ENCODE data around the gene RPTOR.

DNA sequence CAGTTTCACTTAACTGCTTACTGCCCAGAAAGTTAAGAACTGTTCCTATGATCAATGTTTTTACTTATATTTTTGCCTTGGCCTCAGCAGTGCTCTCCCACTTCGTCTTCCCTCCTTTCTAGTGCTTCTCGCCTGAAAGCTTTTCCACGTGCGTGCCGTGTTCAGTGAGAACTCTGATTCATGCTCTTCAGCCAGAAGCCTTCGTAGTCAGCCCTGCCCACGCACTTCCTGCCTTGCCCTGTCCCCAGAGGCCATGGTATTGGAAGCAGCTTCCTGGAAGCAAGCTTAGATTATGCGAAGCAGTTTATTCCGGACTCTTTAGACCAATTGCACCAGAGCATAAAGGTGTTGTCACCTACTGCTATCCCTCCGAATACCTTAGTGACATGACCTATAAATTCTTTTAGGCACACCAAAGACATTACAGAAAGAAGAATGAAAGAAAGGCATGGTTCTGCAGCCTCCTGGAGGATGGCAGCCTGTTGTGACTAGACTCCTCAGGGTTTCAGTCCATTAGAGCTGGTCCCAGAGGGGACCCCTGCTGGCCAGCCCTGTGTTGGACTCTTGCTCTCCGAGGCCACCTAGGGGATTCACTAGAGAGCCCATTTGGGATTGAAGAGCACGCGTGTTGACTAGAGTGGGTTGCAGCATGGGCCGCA, 105.2 kb downstream of the RPTOR start:
- TF ChIP-seq, protein P1, sequence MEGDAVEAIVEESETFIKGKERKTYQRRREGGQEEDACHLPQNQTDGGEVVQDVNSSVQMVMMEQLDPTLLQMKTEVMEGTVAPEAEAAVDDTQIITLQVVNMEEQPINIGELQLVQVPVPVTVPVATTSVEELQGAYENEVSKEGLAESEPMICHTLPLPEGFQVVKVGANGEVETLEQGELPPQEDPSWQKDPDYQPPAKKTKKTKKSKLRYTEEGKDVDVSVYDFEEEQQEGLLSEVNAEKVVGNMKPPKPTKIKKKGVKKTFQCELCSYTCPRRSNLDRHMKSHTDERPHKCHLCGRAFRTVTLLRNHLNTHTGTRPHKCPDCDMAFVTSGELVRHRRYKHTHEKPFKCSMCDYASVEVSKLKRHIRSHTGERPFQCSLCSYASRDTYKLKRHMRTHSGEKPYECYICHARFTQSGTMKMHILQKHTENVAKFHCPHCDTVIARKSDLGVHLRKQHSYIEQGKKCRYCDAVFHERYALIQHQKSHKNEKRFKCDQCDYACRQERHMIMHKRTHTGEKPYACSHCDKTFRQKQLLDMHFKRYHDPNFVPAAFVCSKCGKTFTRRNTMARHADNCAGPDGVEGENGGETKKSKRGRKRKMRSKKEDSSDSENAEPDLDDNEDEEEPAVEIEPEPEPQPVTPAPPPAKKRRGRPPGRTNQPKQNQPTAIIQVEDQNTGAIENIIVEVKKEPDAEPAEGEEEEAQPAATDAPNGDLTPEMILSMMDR (IDR thresholded peaks at IDR 0.05; ENCODE audit: poor library complexity, severe bottlenecking) = peak; percentile 38
- TF ChIP-seq EZH2 (IDR thresholded peaks at IDR 0.05; ENCODE audit: borderline replicate concordance, insufficient read depth, low read length, poor library complexity, severe bottlenecking) = no peak
- TF ChIP-seq, protein P2, sequence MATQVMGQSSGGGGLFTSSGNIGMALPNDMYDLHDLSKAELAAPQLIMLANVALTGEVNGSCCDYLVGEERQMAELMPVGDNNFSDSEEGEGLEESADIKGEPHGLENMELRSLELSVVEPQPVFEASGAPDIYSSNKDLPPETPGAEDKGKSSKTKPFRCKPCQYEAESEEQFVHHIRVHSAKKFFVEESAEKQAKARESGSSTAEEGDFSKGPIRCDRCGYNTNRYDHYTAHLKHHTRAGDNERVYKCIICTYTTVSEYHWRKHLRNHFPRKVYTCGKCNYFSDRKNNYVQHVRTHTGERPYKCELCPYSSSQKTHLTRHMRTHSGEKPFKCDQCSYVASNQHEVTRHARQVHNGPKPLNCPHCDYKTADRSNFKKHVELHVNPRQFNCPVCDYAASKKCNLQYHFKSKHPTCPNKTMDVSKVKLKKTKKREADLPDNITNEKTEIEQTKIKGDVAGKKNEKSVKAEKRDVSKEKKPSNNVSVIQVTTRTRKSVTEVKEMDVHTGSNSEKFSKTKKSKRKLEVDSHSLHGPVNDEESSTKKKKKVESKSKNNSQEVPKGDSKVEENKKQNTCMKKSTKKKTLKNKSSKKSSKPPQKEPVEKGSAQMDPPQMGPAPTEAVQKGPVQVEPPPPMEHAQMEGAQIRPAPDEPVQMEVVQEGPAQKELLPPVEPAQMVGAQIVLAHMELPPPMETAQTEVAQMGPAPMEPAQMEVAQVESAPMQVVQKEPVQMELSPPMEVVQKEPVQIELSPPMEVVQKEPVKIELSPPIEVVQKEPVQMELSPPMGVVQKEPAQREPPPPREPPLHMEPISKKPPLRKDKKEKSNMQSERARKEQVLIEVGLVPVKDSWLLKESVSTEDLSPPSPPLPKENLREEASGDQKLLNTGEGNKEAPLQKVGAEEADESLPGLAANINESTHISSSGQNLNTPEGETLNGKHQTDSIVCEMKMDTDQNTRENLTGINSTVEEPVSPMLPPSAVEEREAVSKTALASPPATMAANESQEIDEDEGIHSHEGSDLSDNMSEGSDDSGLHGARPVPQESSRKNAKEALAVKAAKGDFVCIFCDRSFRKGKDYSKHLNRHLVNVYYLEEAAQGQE (IDR thresholded peaks at IDR 0.05; ENCODE audit: borderline replicate concordance) = no peak
